Prostate gland (tissue), 2 donors: ENCODE measurements around the gene CEPT1. TPM values are rescaled to one million over a fixed set of nuclear protein-coding genes. Genes with fewer than 3 reads are reported as not detected.
"Not testable (repeated sequence)": the region's sequence is repeated elsewhere in the genome, so short reads cannot be mapped to it uniquely, and the experiment has no call there.

Experiments
- DNase-seq: peaks from one replicate; pipeline ENCODE4 v3.0.0-alpha.2; 2019; ENCODE audit warnings: low spot score
- H3K27ac ChIP-seq, 2 donors: fragments of 200-600 bp; sonication (generic); 2 replicates each; pipeline ENCODE4 v1.5.1; 2017 to 2019
- H3K27me3 ChIP-seq: fragments of 200-600 bp; sonication (generic); replicated peaks from 2 replicates; pipeline ENCODE4 v1.5.1; 2019; ENCODE audit not compliant: insufficient read depth
- H3K36me3 ChIP-seq, 2 donors: fragments of 200-600 bp; sonication (generic); 1 replicate in 1 of 2; 2 replicates in 1 of 2; pipeline versions ENCODE4 v1.5.1 to v1.8.1; 2017 to 2019
- H3K4me1 ChIP-seq: fragments of 200-600 bp; sonication (generic); replicated peaks from 2 replicates; pipeline ENCODE4 v1.5.1; 2019
- H3K4me3 ChIP-seq, 2 donors: fragments of 200-600 bp; sonication (generic); 2 replicates each; pipeline ENCODE4 v1.5.1; 2017 to 2019
- H3K9me3 ChIP-seq: fragments of 200-600 bp; sonication (generic); 2 replicates; pipeline ENCODE4 v1.5.1; 2017
- POLR2A ChIP-seq: fragments of 450-650 bp; IDR thresholded peaks from one replicate; pipeline ENCODE4 v1.6.1; 2016; ENCODE audit warnings: antibody characterized with exemption, mild to moderate bottlenecking
- POLR2AphosphoS5 ChIP-seq: sonication (generic); formaldehyde crosslinking; IDR thresholded peaks from one replicate; pipeline ENCODE4 v1.6.1; 2017; ENCODE audit warnings: antibody characterized with exemption
- WGBS: methylation state at CpG from one replicate; pipeline ENCODE4 v1.1.5; 2018; 5-methylcytosine and 5-hydroxymethylcytosine counted together
- intact Hi-C: fragments of 100-400 bp; cut with DNase I; formaldehyde crosslinking; loops from one replicate; pipeline ENCODE4 v1.14.2; 2022
- total RNA-seq, 2 donors: library from RNA; depleted of rRNA; stranded (reverse); fragments of >200 nt; gene quantifications; one replicate each; pipeline ENCODE4 v1.1.0, GENCODE V29; 2016
- TF ChIP-seq, protein P1 (sequence below), 4 experiments: fragments of 200-600 bp in 2 of 4; fragments of 450-650 bp in 2 of 4; sonication (generic) in 2 of 4; IDR thresholded peaks; 1 replicate in 3 of 4; 2 replicates in 1 of 4; pipeline ENCODE4 v1.5.1; 2016 to 2019; ENCODE audit warnings: antibody characterized with exemption in 4 of 4, mild to moderate bottlenecking in 2 of 4, moderate library complexity in 2 of 4

Gene CEPT1
- 10 to 100 TPM; 32.2 to 52.5 TPM for total RNA-seq

DNA sequence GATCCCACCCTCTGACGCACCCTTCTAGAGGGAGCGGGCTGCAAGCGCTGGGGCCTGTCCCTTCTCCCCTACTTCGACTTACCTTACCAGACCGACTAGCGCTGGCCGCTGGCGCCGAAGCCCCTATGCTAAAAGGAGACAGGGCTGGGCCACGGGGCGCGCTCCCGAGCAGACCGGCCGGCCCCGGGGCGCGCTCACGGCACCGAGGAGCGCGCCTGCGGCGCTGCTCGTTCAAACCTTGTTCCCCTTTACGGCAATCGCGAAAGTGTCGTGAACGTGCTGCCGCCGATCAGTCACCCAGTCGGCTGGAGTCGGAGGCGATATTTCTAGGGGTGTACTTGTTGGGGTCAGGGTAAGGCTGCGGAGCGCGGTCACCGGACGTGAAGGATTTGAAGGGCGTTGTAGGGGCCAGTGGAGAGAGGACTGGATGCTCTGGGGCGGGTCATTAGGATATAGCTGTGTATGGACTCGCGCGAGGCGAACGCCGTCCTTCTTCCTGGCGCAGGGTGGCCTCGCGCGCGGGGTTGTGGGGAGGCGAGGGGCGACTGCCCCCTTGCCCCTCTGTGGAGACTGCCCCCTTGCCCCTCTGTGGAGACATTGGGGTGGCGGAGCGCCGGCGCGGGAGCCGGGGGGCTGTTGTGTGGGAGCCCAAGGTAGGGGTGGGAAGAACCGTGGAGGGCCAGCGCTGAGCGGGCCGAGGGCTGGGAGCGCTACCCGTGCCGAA, at the start of gene CEPT1, which contains the start of gene DRAM2:
Gene CEPT1 (plus strand): TSS at position 268 of the 724 bp plus-strand sequence. CDS start 7,492 bp downstream, outside the sequence.
Gene DRAM2 (minus strand): TSS at position 138 of the 724 bp plus-strand sequence. CDS start 8,539 bp downstream, outside the sequence.
- Histone ChIP-seq H3K36me3 (no peaks in the 10 kb centered on the region), H3K27me3 (no peaks in the 10 kb centered on the region), H3K4me3 (peak within 1 kb of the TSS; percentile 63 to 90), H3K4me1 (peaks cover 3% of the 10 kb centered on the region), H3K9me3 (no peaks in the 10 kb centered on the region), H3K27ac (peak within 1 kb of the TSS; percentile 83 to 88)
- 1% methylated on average over 52 of the region's 68 CpGs for WGBS
- peak; percentile 96 for DNase-seq
- TF ChIP-seq POLR2AphosphoS5: peak; percentile 79
- TF ChIP-seq, protein P1, sequence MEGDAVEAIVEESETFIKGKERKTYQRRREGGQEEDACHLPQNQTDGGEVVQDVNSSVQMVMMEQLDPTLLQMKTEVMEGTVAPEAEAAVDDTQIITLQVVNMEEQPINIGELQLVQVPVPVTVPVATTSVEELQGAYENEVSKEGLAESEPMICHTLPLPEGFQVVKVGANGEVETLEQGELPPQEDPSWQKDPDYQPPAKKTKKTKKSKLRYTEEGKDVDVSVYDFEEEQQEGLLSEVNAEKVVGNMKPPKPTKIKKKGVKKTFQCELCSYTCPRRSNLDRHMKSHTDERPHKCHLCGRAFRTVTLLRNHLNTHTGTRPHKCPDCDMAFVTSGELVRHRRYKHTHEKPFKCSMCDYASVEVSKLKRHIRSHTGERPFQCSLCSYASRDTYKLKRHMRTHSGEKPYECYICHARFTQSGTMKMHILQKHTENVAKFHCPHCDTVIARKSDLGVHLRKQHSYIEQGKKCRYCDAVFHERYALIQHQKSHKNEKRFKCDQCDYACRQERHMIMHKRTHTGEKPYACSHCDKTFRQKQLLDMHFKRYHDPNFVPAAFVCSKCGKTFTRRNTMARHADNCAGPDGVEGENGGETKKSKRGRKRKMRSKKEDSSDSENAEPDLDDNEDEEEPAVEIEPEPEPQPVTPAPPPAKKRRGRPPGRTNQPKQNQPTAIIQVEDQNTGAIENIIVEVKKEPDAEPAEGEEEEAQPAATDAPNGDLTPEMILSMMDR (IDR thresholded peaks at IDR 0.05): no peak
- TF ChIP-seq POLR2A: peak; percentile 68
- intact Hi-C loops: no loop called here

DNA sequence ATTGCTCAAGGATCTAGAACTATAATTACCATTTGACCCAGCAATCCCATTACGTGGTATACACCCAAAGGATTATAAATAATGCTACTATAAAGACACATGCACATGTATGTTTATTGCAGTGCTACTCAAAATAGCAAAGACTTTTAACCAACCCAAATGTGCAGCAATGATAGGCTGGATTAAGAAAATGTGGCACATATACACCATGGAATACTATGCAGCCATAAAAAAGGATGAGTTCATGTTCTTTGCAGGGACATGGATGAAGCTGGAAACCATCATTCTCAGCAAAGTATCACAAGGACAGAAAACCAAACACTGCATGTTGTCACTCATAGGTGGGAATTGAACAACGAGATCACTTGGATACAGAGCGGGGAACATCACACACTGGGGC, 44.6 kb upstream of the CEPT1 start:
- WGBS: 88% methylated on average over 3 of the region's 3 CpGs
- H3K27me3 ChIP-seq, H3K27ac ChIP-seq, H3K9me3 ChIP-seq, H3K4me1 ChIP-seq, H3K4me3 ChIP-seq, intact Hi-C loops, H3K36me3 ChIP-seq, DNase-seq: not testable (repeated sequence)

DNA sequence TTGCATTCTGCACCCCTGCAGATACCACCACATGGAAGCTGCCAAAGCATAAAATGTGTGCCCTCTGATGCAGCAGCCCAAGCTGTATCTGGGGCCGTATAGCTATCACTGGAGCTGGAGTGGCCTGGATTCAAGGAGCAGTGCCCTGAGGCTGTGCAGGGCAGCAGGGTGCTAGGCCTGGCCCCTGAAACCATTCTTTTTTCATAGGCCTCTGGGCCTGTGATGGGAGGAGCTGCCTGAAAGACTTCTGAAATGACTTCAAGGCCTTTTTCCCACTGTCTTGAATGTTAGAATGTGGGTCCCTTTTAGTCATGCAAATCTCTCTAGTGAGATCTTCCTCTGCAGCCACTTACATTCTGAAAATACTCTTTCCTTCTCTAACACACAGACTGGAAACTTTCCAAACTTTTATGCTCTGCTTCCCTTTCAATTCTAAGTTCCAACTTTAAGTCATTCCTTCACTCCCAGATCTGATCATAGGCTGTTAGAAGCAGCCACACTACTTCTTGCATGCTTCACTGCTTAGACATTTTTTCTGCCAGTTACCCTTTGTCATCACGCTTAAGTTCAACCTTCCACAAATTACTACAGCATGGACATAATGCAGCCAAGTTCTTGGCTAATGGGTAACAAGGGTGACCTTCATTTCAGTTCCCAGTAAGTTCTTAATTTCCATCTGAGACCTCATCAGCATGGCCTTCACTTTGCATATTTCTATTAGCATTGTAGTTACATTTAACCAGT, 42.5 kb upstream of the CEPT1 start:
- Histone ChIP-seq H3K4me3 (no peak overlapping the region), H3K36me3 (no peaks in the 10 kb centered on the region), H3K9me3 (no peaks in the 10 kb centered on the region), H3K27ac (no peak overlapping the region), H3K4me1 (no peaks in the 10 kb centered on the region), H3K27me3 (no peaks in the 10 kb centered on the region)
- WGBS: 88% methylated on average over 2 of the region's 2 CpGs
- DNase-seq: no peak
- TF ChIP-seq, protein P1 (IDR thresholded peaks at IDR 0.05): no peak
- TF ChIP-seq POLR2A: no peak
- TF ChIP-seq POLR2AphosphoS5: no peak
- intact Hi-C loops: no loop called here

DNA sequence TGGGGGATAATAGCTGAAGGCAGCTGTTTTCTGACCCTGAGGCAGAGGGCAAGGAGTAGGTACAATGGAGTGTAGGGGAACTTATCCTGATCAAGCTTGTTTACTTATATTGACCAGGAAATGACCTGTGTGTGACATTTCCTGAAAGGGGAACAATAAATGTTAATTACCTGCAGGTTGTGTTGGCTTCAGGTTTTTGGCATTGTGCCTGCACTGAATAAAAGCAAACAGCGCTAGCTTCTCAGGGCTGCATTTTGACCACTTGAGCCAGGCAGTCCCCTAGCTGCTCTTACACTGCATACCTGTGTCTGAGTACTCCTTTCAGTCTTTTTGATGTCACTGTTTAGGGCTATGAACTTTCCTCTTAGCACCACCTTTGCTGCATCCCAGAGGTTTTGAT, 40.7 kb upstream of the CEPT1 start:
- no peak for TF ChIP-seq POLR2AphosphoS5
- TF ChIP-seq, protein P1 (IDR thresholded peaks at IDR 0.05): no peak
- no peak for TF ChIP-seq POLR2A
- no peaks in the 10 kb centered on the region for H3K36me3 ChIP-seq
- no peaks in the 10 kb centered on the region for H3K27me3 ChIP-seq
- WGBS: 89% methylated on average over 1 of the region's 1 CpG
- DNase-seq: no peak
- intact Hi-C loops: no loop called here
- H3K27ac ChIP-seq: no peak overlapping the region
- no peak overlapping the region for H3K4me3 ChIP-seq
- H3K9me3 ChIP-seq: no peaks in the 10 kb centered on the region
- no peaks in the 10 kb centered on the region for H3K4me1 ChIP-seq

DNA sequence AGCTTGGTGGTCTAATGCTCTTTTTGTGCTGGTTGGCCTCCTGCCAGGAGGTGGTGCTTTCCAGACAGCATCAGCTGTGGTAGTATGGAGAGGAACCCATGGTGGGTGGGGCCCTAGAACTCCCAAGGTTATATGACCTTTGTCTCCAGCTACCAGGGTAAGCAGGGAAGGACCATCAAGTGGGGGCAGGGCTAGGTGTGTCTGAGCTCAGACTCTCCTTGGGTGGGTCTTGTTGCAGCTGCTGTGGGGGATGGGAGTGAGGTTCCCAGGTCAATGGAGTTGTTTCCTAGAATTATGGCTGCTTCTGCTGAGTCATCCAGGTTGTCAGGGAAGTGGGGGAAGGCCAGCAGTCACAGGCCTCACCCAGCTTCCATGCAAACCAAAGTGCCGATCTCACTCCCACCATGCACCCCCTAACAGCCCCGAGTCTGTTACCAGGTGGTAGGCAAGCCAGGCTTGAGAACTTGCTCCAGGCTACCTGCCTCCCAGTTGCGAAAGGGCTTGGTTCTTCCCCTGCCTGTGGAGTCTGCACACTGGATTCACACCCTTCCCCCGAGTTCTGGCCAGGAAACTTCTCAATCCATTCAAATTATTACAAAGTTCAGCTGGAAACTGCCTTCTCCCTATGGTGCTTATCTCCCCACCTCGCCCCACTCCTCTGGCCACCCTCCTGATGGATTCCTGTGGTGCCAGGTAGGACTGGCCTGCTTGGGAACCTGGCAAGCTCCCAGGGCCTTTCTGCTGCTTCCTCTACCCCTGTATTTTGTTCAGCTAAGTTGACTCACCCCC, 38.0 kb upstream of the CEPT1 start:
- Histone ChIP-seq H3K27me3 (no peaks in the 10 kb centered on the region), H3K27ac (no peak overlapping the region), H3K36me3 (no peaks in the 10 kb centered on the region), H3K9me3 (no peaks in the 10 kb centered on the region), H3K4me3 (no peak overlapping the region), H3K4me1 (no peaks in the 10 kb centered on the region)
- intact Hi-C loops: no loop called here
- 94% methylated on average over 5 of the region's 5 CpGs for WGBS
- DNase-seq: no peak
- TF ChIP-seq POLR2A: no peak
- no peak for TF ChIP-seq POLR2AphosphoS5
- TF ChIP-seq, protein P1 (IDR thresholded peaks at IDR 0.05): no peak
